ENCODE measurements around the gene HSPBP1. TPM values are rescaled to one million over a fixed set of nuclear protein-coding genes. Genes with fewer than 3 reads are reported as not detected.

Gene HSPBP1
- total RNA-seq, 2 donors from 2014 or later, result 20.8 to 56.6 TPM

- H3K9me3 Mint-ChIP-seq, result peaks cover 3% of the 10 kb centered on the region
- peaks cover 8% of the 10 kb centered on the region for H3K27me3 Mint-ChIP-seq
- no peak for ATAC-seq (replicated peaks)
- no peak overlapping the region for H3K4me3 Mint-ChIP-seq
- no peak overlapping the region for H3K27ac Mint-ChIP-seq
- H3K4me1 Mint-ChIP-seq, result peaks cover 15% of the 10 kb centered on the region
- H3K36me3 Mint-ChIP-seq (ENCODE audit: low read depth), result peaks cover 4% of the 10 kb centered on the region
Measured at GRCh38 chr19:55220525-55220924, 59.4 kb downstream of the HSPBP1 start.

GRCh38 chr19:55216461-55217198 is 63.3 kb downstream of the HSPBP1 start:
- peak; percentile 83 for ATAC-seq (replicated peaks)
- Mint-ChIP-seq H3K36me3 (ENCODE audit: low read depth) (no peaks in the 10 kb centered on the region), H3K27ac (peak overlapping the region; percentile 15), H3K27me3 (peaks cover 10% of the 10 kb centered on the region), H3K4me1 (peaks cover 13% of the 10 kb centered on the region), H3K4me3 (peak overlapping the region; percentile 48), H3K9me3 (peaks cover 4% of the 10 kb centered on the region)

GRCh38 chr19:55213547-55213946 is 66.4 kb downstream of the HSPBP1 start:
- H3K4me3 Mint-ChIP-seq, result no peak overlapping the region
- H3K36me3 Mint-ChIP-seq (ENCODE audit: low read depth), result no peaks in the 10 kb centered on the region
- peaks cover 18% of the 10 kb centered on the region for H3K27me3 Mint-ChIP-seq
- peaks cover 13% of the 10 kb centered on the region for H3K4me1 Mint-ChIP-seq
- no peak overlapping the region for H3K27ac Mint-ChIP-seq
- peaks cover 4% of the 10 kb centered on the region for H3K9me3 Mint-ChIP-seq
- ATAC-seq (replicated peaks), result no peak

GRCh38 chr19:55212447-55212846 is 67.5 kb downstream of the HSPBP1 start:
- H3K36me3 Mint-ChIP-seq (ENCODE audit: low read depth), result no peaks in the 10 kb centered on the region
- no peak overlapping the region for H3K4me3 Mint-ChIP-seq
- peak; percentile 71 for ATAC-seq (replicated peaks)
- H3K27ac Mint-ChIP-seq, result no peak overlapping the region
- H3K9me3 Mint-ChIP-seq, result peaks cover 4% of the 10 kb centered on the region
- peaks cover 18% of the 10 kb centered on the region for H3K27me3 Mint-ChIP-seq
- peaks cover 13% of the 10 kb centered on the region for H3K4me1 Mint-ChIP-seq

Other genes with a start within 250 kb of the HSPBP1 start
- under 1 TPM; 0.13 to 0.69 TPM for gene GP6, start 241.8 kb downstream of the HSPBP1 start, total RNA-seq
- 10 to 100 TPM; 20.4 to 25.0 TPM for gene RDH13, start 217.0 kb downstream of the HSPBP1 start, total RNA-seq
- gene EPS8L1, start 204.2 kb downstream of the HSPBP1 start, total RNA-seq, result 1 to 10 TPM; 1.4 to 2.1 TPM
- 10 to 100 TPM; 74.5 to 94.8 TPM for gene PPP1R12C, start 162.5 kb downstream of the HSPBP1 start, total RNA-seq
- gene TNNT1, start 130.9 kb downstream of the HSPBP1 start, total RNA-seq, result not detected
- gene TNNI3, start 122.4 kb downstream of the HSPBP1 start, total RNA-seq, result not detected
- under 1 TPM in 1 of 2 donors, not detected in 1; 0.35 TPM for gene DNAAF3, start 113.5 kb downstream of the HSPBP1 start, total RNA-seq
- not detected for gene SYT5, start 99.8 kb downstream of the HSPBP1 start, total RNA-seq
- not detected for gene PTPRH, start 70.6 kb downstream of the HSPBP1 start, total RNA-seq
- gene TMEM86B, start 51.3 kb downstream of the HSPBP1 start, total RNA-seq, result 10 to 100 TPM in 1 of 2 donors, 1 to 10 TPM in 1; 8.5 to 11.3 TPM
- gene PPP6R1, start 21.1 kb downstream of the HSPBP1 start, total RNA-seq, result 100 to 1,000 TPM; 156 to 319 TPM
- gene BRSK1, start 3.9 kb upstream of the HSPBP1 start, total RNA-seq, result 10 to 100 TPM in 1 of 2 donors, 1 to 10 TPM in 1; 6.3 to 13.7 TPM
- under 1 TPM; 0.39 to 0.56 TPM for gene TMEM150B, start 45.2 kb upstream of the HSPBP1 start, total RNA-seq
- gene KMT5C, start 59.8 kb upstream of the HSPBP1 start, total RNA-seq, result 10 to 100 TPM; 15.6 to 25.3 TPM
- under 1 TPM; 0.15 to 0.50 TPM for gene COX6B2, start 74.6 kb upstream of the HSPBP1 start, total RNA-seq
- gene GARIN5B, start 83.2 kb upstream of the HSPBP1 start, total RNA-seq, result not detected
- gene IL11, start 90.4 kb upstream of the HSPBP1 start, total RNA-seq, result under 1 TPM; 0.15 to 0.95 TPM
- not detected for gene TMEM190, start 96.7 kb upstream of the HSPBP1 start, total RNA-seq
- 10 to 100 TPM in 1 of 2 donors, 1 to 10 TPM in 1; 7.2 to 11.5 TPM for gene TMEM238, start 104.2 kb upstream of the HSPBP1 start, total RNA-seq
- gene RPL28, start 105.8 kb upstream of the HSPBP1 start, total RNA-seq, result 1,000 to 10,000 TPM; 2,155 to 2,438 TPM
- 100 to 1,000 TPM; 183 to 343 TPM for gene UBE2S, start 127.7 kb upstream of the HSPBP1 start, total RNA-seq
- gene SHISA7, start 163.2 kb upstream of the HSPBP1 start, total RNA-seq, result under 1 TPM in 1 of 2 donors, not detected in 1; 0.11 TPM
- gene ISOC2, start 181.5 kb upstream of the HSPBP1 start, total RNA-seq, result 10 to 100 TPM; 21.2 to 39.5 TPM
- gene C19orf85, start 184.6 kb upstream of the HSPBP1 start, total RNA-seq, result not detected
- 10 to 100 TPM; 11.1 to 11.3 TPM for gene ZNF628, start 196.5 kb upstream of the HSPBP1 start, total RNA-seq
- 10 to 100 TPM in 1 of 2 donors, 1 to 10 TPM in 1; 7.1 to 12.3 TPM for gene NAT14, start 205.1 kb upstream of the HSPBP1 start, total RNA-seq
- under 1 TPM; 0.41 to 0.69 TPM for gene SSC5D, start 208.3 kb upstream of the HSPBP1 start, total RNA-seq